ENCODE measurements around the gene IMMP2L. TPM values are rescaled to one million over a fixed set of nuclear protein-coding genes. Genes with fewer than 3 reads are reported as not detected.

Gene IMMP2L
- total RNA-seq, 1 experiment from 2014 or later, result 13.6 TPM

DNA sequence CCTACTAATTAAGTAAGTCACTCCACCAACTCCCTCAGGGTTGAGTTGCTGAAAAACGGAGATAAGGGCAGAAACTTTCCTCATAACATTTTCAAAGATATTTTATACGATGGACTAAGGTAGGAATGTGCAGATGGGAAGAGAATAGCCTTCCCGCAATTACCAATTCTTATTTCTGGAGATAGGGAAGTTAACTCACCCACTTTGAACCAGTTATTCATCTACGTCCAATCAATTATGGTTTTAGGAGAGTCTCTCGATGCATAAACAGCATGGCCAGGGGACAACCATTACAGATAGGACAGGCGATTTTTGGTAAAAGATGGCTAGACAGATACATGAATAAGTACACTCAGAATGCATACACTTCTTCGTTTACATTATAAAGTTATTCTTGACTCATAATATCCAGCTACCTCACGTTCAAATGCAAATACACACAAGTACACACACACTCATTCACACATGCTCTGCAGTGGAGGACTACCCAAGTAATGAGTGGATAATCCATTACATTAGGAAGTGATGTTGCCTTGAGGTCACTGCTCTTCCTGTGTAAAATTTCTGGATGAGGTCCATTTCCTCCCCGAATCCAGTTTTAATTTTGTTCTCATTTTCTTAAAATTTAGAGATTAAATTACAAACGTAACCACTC lies 25.2 kb upstream of the IMMP2L start:
- CTCF ChIA-PET, result no interaction called here
- TF ChIP-seq, protein P1, sequence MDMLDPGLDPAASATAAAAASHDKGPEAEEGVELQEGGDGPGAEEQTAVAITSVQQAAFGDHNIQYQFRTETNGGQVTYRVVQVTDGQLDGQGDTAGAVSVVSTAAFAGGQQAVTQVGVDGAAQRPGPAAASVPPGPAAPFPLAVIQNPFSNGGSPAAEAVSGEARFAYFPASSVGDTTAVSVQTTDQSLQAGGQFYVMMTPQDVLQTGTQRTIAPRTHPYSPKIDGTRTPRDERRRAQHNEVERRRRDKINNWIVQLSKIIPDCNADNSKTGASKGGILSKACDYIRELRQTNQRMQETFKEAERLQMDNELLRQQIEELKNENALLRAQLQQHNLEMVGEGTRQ (CRISPR knock-in tag; IDR thresholded peaks at IDR 0.05), result no peak
- TF ChIP-seq, protein P2, sequence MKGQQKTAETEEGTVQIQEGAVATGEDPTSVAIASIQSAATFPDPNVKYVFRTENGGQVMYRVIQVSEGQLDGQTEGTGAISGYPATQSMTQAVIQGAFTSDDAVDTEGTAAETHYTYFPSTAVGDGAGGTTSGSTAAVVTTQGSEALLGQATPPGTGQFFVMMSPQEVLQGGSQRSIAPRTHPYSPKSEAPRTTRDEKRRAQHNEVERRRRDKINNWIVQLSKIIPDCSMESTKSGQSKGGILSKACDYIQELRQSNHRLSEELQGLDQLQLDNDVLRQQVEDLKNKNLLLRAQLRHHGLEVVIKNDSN (CRISPR knock-in tag; IDR thresholded peaks at IDR 0.05), result no peak
- no peak for TF ChIP-seq ZNF396 (CRISPR knock-in tag; IDR thresholded peaks at IDR 0.05; ENCODE audit: borderline replicate concordance)
- no peak for TF ChIP-seq ZBTB21 (CRISPR knock-in tag; IDR thresholded peaks at IDR 0.05; ENCODE audit: borderline replicate concordance)
- no peak for TF ChIP-seq CTCF (IDR thresholded peaks at IDR 0.05)
- TF ChIP-seq FOXP1 (CRISPR knock-in tag; IDR thresholded peaks at IDR 0.05; ENCODE audit: borderline replicate concordance), result no peak
- TF ChIP-seq ZNF416 (CRISPR knock-in tag; IDR thresholded peaks at IDR 0.05), result no peak
- TF ChIP-seq, protein P3, sequence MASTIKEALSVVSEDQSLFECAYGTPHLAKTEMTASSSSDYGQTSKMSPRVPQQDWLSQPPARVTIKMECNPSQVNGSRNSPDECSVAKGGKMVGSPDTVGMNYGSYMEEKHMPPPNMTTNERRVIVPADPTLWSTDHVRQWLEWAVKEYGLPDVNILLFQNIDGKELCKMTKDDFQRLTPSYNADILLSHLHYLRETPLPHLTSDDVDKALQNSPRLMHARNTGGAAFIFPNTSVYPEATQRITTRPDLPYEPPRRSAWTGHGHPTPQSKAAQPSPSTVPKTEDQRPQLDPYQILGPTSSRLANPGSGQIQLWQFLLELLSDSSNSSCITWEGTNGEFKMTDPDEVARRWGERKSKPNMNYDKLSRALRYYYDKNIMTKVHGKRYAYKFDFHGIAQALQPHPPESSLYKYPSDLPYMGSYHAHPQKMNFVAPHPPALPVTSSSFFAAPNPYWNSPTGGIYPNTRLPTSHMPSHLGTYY (CRISPR knock-in tag; IDR thresholded peaks at IDR 0.05), result no peak
- no peak for TF ChIP-seq CREB1 (CRISPR knock-in tag; IDR thresholded peaks at IDR 0.05)
- TF ChIP-seq IRF2 (CRISPR knock-in tag; IDR thresholded peaks at IDR 0.05; ENCODE audit: borderline replicate concordance, low read depth), result no peak
- no peak for TF ChIP-seq SP1 (CRISPR knock-in tag; conservative IDR thresholded peaks at IDR 0.05)
- TF ChIP-seq, protein P4, sequence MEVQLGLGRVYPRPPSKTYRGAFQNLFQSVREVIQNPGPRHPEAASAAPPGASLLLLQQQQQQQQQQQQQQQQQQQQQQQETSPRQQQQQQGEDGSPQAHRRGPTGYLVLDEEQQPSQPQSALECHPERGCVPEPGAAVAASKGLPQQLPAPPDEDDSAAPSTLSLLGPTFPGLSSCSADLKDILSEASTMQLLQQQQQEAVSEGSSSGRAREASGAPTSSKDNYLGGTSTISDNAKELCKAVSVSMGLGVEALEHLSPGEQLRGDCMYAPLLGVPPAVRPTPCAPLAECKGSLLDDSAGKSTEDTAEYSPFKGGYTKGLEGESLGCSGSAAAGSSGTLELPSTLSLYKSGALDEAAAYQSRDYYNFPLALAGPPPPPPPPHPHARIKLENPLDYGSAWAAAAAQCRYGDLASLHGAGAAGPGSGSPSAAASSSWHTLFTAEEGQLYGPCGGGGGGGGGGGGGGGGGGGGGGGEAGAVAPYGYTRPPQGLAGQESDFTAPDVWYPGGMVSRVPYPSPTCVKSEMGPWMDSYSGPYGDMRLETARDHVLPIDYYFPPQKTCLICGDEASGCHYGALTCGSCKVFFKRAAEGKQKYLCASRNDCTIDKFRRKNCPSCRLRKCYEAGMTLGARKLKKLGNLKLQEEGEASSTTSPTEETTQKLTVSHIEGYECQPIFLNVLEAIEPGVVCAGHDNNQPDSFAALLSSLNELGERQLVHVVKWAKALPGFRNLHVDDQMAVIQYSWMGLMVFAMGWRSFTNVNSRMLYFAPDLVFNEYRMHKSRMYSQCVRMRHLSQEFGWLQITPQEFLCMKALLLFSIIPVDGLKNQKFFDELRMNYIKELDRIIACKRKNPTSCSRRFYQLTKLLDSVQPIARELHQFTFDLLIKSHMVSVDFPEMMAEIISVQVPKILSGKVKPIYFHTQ (CRISPR knock-in tag; IDR thresholded peaks at IDR 0.05), result no peak
- no peak for TF ChIP-seq MAX (CRISPR knock-in tag; IDR thresholded peaks at IDR 0.05)
- no peak for TF ChIP-seq NFYB (CRISPR knock-in tag; conservative IDR thresholded peaks at IDR 0.05; ENCODE audit: low read depth)
- TF ChIP-seq, protein P5, sequence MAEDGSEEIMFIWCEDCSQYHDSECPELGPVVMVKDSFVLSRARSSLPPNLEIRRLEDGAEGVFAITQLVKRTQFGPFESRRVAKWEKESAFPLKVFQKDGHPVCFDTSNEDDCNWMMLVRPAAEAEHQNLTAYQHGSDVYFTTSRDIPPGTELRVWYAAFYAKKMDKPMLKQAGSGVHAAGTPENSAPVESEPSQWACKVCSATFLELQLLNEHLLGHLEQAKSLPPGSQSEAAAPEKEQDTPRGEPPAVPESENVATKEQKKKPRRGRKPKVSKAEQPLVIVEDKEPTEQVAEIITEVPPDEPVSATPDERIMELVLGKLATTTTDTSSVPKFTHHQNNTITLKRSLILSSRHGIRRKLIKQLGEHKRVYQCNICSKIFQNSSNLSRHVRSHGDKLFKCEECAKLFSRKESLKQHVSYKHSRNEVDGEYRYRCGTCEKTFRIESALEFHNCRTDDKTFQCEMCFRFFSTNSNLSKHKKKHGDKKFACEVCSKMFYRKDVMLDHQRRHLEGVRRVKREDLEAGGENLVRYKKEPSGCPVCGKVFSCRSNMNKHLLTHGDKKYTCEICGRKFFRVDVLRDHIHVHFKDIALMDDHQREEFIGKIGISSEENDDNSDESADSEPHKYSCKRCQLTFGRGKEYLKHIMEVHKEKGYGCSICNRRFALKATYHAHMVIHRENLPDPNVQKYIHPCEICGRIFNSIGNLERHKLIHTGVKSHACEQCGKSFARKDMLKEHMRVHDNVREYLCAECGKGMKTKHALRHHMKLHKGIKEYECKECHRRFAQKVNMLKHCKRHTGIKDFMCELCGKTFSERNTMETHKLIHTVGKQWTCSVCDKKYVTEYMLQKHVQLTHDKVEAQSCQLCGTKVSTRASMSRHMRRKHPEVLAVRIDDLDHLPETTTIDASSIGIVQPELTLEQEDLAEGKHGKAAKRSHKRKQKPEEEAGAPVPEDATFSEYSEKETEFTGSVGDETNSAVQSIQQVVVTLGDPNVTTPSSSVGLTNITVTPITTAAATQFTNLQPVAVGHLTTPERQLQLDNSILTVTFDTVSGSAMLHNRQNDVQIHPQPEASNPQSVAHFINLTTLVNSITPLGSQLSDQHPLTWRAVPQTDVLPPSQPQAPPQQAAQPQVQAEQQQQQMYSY (CRISPR knock-in tag; IDR thresholded peaks at IDR 0.05), result no peak
- TF ChIP-seq ZMAT4 (CRISPR knock-in tag; IDR thresholded peaks at IDR 0.05), result no peak
- no peak for TF ChIP-seq ARID4B (CRISPR knock-in tag; IDR thresholded peaks at IDR 0.05; ENCODE audit: borderline replicate concordance)

More for the DNA sequence above, 25.2 kb upstream of the IMMP2L start:
- Mint-ChIP-seq H3K27me3 (ENCODE audit: low read depth) (no peaks in the 10 kb centered on the region), H3K27ac (no peak overlapping the region), H3K9me3 (peaks cover 2% of the 10 kb centered on the region), H3K4me3 (no peak overlapping the region), H3K4me1 (no peaks in the 10 kb centered on the region), H3K36me3 (peaks cover 4% of the 10 kb centered on the region; the same call in 1 of the 2 replicates)
- POLR2A ChIA-PET, result no interaction called here
- ATAC-seq, result no peak
- DNase-seq (ENCODE audit: low spot score), result no peak

Measured in WTC11 (cell line).